DOHH2 (cell line): Measurements from ENCODE around the gene ZNF135.

Experiments used
- H3F3A ChIP-seq: fragments of 200-600 bp; sonication (generic), shearing (Covaris generic); 2 replicates; pipeline ENCODE4 v1.6.0; 2016; ENCODE audit warnings: antibody characterized with exemption, mild to moderate bottlenecking; ENCODE audit not compliant: control insufficient read depth, insufficient read depth
- H3K27ac ChIP-seq: fragments of 200-600 bp; sonication (generic); 2 replicates; pipeline ENCODE4 v1.5.1; 2014; ENCODE audit warnings: low read depth, mild to moderate bottlenecking, low read length, moderate library complexity
- H3K27me3 ChIP-seq: fragments of 200-600 bp; sonication (generic); 2 replicates; pipeline ENCODE4 v1.6.1; 2014; ENCODE audit warnings: mild to moderate bottlenecking, low read length, mixed read lengths; ENCODE audit not compliant: control insufficient read depth
- H3K36me3 ChIP-seq: fragments of 200-600 bp; sonication (generic); 2 replicates; pipeline ENCODE4 v1.6.1; 2014; ENCODE audit warnings: mild to moderate bottlenecking, low read length, moderate library complexity, mixed read lengths; ENCODE audit not compliant: control insufficient read depth
- H3K4me1 ChIP-seq: fragments of 200-600 bp; sonication (generic); 2 replicates; pipeline ENCODE4 v1.6.1; 2014; ENCODE audit warnings: mild to moderate bottlenecking, low read length, mixed read lengths; ENCODE audit not compliant: control insufficient read depth
- H3K4me2 ChIP-seq: fragments of 200-600 bp; sonication (generic); 2 replicates; pipeline ENCODE4 v1.6.0; 2014; ENCODE audit warnings: mild to moderate bottlenecking, low read length, moderate library complexity
- H3K4me3 ChIP-seq: fragments of 200-600 bp; sonication (generic); 2 replicates; pipeline ENCODE4 v1.5.1; 2014; ENCODE audit warnings: mild to moderate bottlenecking, low read length, mixed read lengths
- H3K79me2 ChIP-seq: fragments of 200-600 bp; sonication (generic); 2 replicates; pipeline ENCODE4 v1.6.1; 2014; ENCODE audit warnings: mild to moderate bottlenecking, low read length, mixed read lengths; ENCODE audit not compliant: control insufficient read depth
- H3K9me2 ChIP-seq: fragments of 200-600 bp; sonication (generic); replicated peaks from 2 replicates; pipeline ENCODE4 v1.6.1; 2014; ENCODE audit warnings: mild to moderate bottlenecking, low read length, mixed read lengths; ENCODE audit not compliant: control insufficient read depth
- H3K9me3 ChIP-seq: fragments of 200-600 bp; sonication (generic); 2 replicates; pipeline ENCODE4 v1.6.1; 2014; ENCODE audit warnings: antibody characterized with exemption, low read length, mixed read lengths; ENCODE audit not compliant: control insufficient read depth, insufficient read depth
- H4K20me1 ChIP-seq: fragments of 200-600 bp; sonication (generic); 2 replicates; pipeline ENCODE4 v1.6.0; 2014; ENCODE audit warnings: low read depth, mild to moderate bottlenecking, antibody characterized with exemption, low read length, moderate library complexity; ENCODE audit not compliant: control insufficient read depth, insufficient read depth
- CTCF ChIP-seq: fragments of 200-600 bp; sonication (generic); IDR thresholded peaks from one replicate; pipeline ENCODE4 v1.5.1; 2014; ENCODE audit warnings: antibody characterized with exemption, mild to moderate bottlenecking, low read depth, low read length; ENCODE audit not compliant: poor library complexity, severe bottlenecking
- EZH2phosphoT487 ChIP-seq: fragments of 200-600 bp; sonication (generic); IDR thresholded peaks from 2 replicates; pipeline ENCODE4 v1.6.1; 2017; ENCODE audit warnings: borderline replicate concordance, mild to moderate bottlenecking, antibody characterized with exemption, low read length, moderate library complexity, mixed read lengths

The ZNF135 gene

GRCh38 chr19:58056261-58056660, 2.8 kb upstream of the ZNF135 start:
- H3K79me2 ChIP-seq = no peaks in the 10 kb centered on the region
- no peak overlapping the region for H3K4me3 ChIP-seq
- no peaks in the 10 kb centered on the region for H3F3A ChIP-seq
- H3K4me1 ChIP-seq = no peaks in the 10 kb centered on the region
- H3K9me3 ChIP-seq = peaks cover 58% of the 10 kb centered on the region; the same call in 1 of the 2 replicates
- H3K4me2 ChIP-seq = no peak overlapping the region
- H4K20me1 ChIP-seq = no peaks in the 10 kb centered on the region
- TF ChIP-seq EZH2phosphoT487 = no peak
- no peak for TF ChIP-seq CTCF
- no peaks in the 10 kb centered on the region for H3K9me2 ChIP-seq
- no peak overlapping the region for H3K27ac ChIP-seq
- H3K36me3 ChIP-seq = no peaks in the 10 kb centered on the region
- H3K27me3 ChIP-seq = no peaks in the 10 kb centered on the region

GRCh38 chr19:58056861-58057260, 2.2 kb upstream of the ZNF135 start:
- no peaks in the 10 kb centered on the region for H3F3A ChIP-seq
- H3K4me2 ChIP-seq = no peak overlapping the region
- no peaks in the 10 kb centered on the region for H3K27me3 ChIP-seq
- H4K20me1 ChIP-seq = no peaks in the 10 kb centered on the region
- no peaks in the 10 kb centered on the region for H3K9me2 ChIP-seq
- no peak overlapping the region for H3K27ac ChIP-seq
- no peaks in the 10 kb centered on the region for H3K79me2 ChIP-seq
- H3K4me1 ChIP-seq = no peaks in the 10 kb centered on the region
- TF ChIP-seq EZH2phosphoT487 = no peak
- no peak for TF ChIP-seq CTCF
- no peak overlapping the region for H3K4me3 ChIP-seq
- H3K36me3 ChIP-seq = no peaks in the 10 kb centered on the region
- H3K9me3 ChIP-seq = peaks cover 55% of the 10 kb centered on the region; the same call in 1 of the 2 replicates

- no peak overlapping the region for H3K4me3 ChIP-seq
- TF ChIP-seq EZH2phosphoT487 (no peak), CTCF (no peak)
- H3K27me3 ChIP-seq = no peaks in the 10 kb centered on the region
- no peaks in the 10 kb centered on the region for H3K4me1 ChIP-seq
- H3F3A ChIP-seq = no peaks in the 10 kb centered on the region
- H3K9me2 ChIP-seq = no peaks in the 10 kb centered on the region
- H3K9me3 ChIP-seq = peaks cover 44% of the 10 kb centered on the region; the same call in 1 of the 2 replicates
- H3K4me2 ChIP-seq = no peak overlapping the region
- H3K79me2 ChIP-seq = no peaks in the 10 kb centered on the region
- H3K27ac ChIP-seq = no peak overlapping the region
- H4K20me1 ChIP-seq = no peaks in the 10 kb centered on the region
- H3K36me3 ChIP-seq = no peaks in the 10 kb centered on the region
These were observed 615 bp upstream of the ZNF135 start for GRCh38 chr19:58058467-58058866.
